Effector memory CD4-positive, alpha-beta T cell (primary cell): ENCODE results near the gene CD207.

Experiments used
- DNase-seq, 3 donors: peaks; one replicate each; pipeline ENCODE4 v3.0.0-alpha.2; 2020
- H3K27ac ChIP-seq: 2 replicates; pipeline ENCODE4 v1.7.0; 2013; ENCODE audit warnings: mild to moderate bottlenecking, low read length, moderate library complexity; ENCODE audit not compliant: insufficient read depth, poor library complexity, severe bottlenecking
- H3K27me3 ChIP-seq: replicated peaks from 2 replicates; pipeline ENCODE4 v1.7.0; 2013; ENCODE audit warnings: mild to moderate bottlenecking, low read length; ENCODE audit not compliant: insufficient read depth, control insufficient read depth, poor library complexity, severe bottlenecking
- H3K36me3 ChIP-seq: 2 replicates; pipeline ENCODE4 v1.7.0; 2013; ENCODE audit warnings: mild to moderate bottlenecking, low read length, moderate library complexity; ENCODE audit not compliant: control insufficient read depth, insufficient read depth
- H3K4me1 ChIP-seq: 2 replicates; pipeline ENCODE4 v1.7.0; 2013; ENCODE audit warnings: low read length, mild to moderate bottlenecking; ENCODE audit not compliant: control insufficient read depth, insufficient read depth, poor library complexity, severe bottlenecking
- H3K4me3 ChIP-seq: 2 replicates; pipeline ENCODE4 v1.7.0; 2013; ENCODE audit warnings: low read length, low read depth, mild to moderate bottlenecking; ENCODE audit not compliant: insufficient read depth, poor library complexity, severe bottlenecking
- H3K9me3 ChIP-seq: 2 replicates; pipeline ENCODE4 v1.7.0; 2013; ENCODE audit warnings: mild to moderate bottlenecking, low read length, moderate library complexity; ENCODE audit not compliant: control insufficient read depth

The CD207 gene

DNA sequence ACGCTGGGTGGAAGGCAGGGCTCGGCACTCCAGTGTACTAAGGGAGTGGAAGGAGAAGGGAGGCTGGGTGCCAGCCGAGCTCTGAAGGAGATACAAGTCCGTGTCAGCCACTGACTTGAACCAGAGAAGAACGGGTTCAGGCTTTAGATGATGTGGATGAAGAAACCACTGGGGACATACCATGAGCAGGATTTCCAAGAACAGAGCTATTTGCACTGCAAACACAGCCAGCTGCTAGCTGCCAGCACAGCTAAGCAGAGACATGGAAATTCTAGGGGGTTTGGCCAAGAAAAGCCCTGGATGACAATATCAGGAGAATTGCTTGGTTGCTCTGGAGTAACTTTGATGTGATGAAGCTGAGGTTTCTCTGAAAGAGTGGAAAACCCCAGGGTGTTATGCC lies 5.2 kb downstream of the CD207 start:
- H3K27ac ChIP-seq = no peak overlapping the region
- no peaks in the 10 kb centered on the region for H3K36me3 ChIP-seq
- no peaks in the 10 kb centered on the region for H3K4me1 ChIP-seq
- DNase-seq = no peak
- no peak overlapping the region for H3K4me3 ChIP-seq
- H3K9me3 ChIP-seq = no peaks in the 10 kb centered on the region
- no peaks in the 10 kb centered on the region for H3K27me3 ChIP-seq

DNA sequence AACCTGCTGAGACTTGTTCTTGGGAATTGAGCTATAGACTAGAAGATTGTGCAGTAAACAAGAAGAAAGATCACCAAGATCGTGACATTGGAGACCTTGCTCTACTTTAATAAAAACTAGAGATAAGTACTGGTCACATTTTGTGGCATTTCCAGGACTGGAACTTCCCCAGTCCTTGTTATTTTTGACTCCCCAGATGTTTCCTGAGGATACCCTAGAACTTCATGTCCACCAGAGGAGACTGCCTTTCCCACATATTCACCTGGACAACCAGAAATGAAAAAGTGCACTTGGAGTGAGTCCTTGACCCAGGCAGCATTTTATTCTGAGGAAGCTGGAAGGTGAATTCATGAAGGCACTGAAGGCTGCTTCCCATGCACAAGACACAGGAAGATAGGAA lies 5.7 kb downstream of the CD207 start:
- Histone ChIP-seq H3K4me3 (no peak overlapping the region), H3K27me3 (no peaks in the 10 kb centered on the region), H3K9me3 (no peaks in the 10 kb centered on the region), H3K36me3 (no peaks in the 10 kb centered on the region), H3K4me1 (no peaks in the 10 kb centered on the region), H3K27ac (no peak overlapping the region)
- DNase-seq = no peak

DNA sequence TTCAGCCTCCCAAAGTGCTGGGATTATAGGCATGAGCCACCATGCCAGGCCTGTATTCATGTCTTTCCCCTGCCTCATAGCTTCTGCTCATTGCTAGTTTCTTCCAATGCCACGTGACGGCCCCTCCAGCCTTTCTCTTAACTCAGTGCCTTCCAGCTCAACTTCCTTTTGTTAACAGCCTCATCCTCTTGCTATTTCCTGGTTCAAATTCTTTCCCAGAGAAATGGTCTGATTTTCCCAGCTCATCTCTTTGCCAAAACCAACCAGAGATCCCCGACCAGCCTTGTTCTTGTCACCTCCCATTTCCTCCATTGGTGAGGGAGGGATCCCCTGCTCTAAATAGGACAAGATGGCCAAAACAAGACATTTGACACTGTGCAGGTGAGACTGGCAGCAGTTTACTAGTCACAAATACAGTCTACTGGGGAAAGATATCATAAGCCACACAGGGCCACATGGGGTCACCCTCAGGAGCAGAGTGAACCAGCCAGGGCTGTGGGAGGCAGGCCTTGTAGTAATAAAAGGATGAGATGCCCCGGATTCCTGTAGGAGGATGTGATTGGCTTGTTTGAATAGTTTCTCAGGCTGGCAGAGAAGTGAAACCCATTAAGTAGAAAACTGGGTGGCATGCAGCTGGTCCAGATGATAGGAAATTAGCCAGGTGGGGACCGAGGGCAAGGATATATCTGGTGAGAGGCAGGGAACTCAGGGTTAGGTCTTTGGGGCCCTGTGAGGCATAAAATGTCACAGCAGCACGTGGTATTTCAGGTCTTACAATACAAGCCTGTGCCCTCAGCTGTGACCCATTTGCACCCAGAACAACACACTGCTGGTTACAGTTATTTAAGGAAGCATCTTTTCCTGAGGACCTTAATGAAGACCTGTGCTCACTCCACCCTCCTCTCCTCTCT lies 6.4 kb downstream of the CD207 start:
- H3K27me3 ChIP-seq = no peaks in the 10 kb centered on the region

DNA sequence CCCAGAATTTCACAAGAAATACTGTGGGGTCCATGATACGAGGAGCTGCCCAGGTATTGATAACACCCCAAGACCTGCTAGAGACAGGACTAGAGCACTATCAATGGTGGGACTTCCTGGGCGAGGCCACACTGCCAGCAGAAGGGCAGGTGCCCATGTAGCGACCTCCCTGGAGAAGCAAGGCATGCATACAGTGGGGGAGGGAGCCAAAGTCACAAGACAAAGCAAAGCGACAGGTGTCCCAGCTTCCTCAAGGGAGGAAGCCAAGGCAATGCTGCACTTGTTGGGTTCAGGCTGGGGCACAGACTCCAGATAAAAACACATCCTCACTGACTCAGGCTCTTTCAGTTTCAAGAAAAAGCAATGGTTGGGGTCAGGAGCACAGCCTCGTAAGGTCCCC lies 7.5 kb downstream of the CD207 start:
- no peaks in the 10 kb centered on the region for H3K36me3 ChIP-seq
- H3K4me3 ChIP-seq = no peak overlapping the region
- no peak for DNase-seq
- H3K4me1 ChIP-seq = no peaks in the 10 kb centered on the region
- no peaks in the 10 kb centered on the region for H3K9me3 ChIP-seq
- no peaks in the 10 kb centered on the region for H3K27me3 ChIP-seq
- H3K27ac ChIP-seq = no peak overlapping the region

More for the DNA sequence above, 6.4 kb downstream of the CD207 start:
- H3K36me3 ChIP-seq = no peaks in the 10 kb centered on the region
- no peak overlapping the region for H3K27ac ChIP-seq
- H3K4me3 ChIP-seq = no peak overlapping the region
- no peaks in the 10 kb centered on the region for H3K9me3 ChIP-seq
- H3K4me1 ChIP-seq = no peaks in the 10 kb centered on the region
- no peak for DNase-seq

DNA sequence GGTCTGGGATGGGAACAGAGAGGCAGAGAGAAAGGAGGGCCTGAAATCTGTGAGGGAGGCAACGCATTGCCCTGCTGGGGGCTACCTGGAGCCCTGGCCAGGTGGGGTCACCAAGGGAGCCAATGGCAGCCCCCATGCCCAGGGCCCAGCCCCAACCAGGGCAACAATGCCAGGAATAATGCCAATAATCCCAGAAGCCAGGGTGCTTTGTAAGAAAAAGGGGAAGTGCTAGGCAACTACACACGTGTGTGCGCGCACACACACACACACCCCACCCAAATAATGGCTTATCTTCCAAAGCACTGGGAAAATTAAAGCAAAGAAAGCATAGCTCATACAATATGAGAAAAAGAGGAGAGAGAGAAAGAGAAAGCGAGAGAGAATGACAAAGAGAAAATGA lies 8.2 kb downstream of the CD207 start:
- Histone ChIP-seq H3K27ac (no peak overlapping the region), H3K27me3 (no peaks in the 10 kb centered on the region), H3K36me3 (no peaks in the 10 kb centered on the region), H3K4me1 (peaks cover 3% of the 10 kb centered on the region), H3K4me3 (no peak overlapping the region), H3K9me3 (no peaks in the 10 kb centered on the region)
- no peak for DNase-seq

- Histone ChIP-seq H3K4me3 (no peak overlapping the region), H3K4me1 (peaks cover 3% of the 10 kb centered on the region)
- no peak for DNase-seq
These were observed 8.8 kb downstream of the CD207 start for GRCh38 chr2:70826696-70827350.

GRCh38 chr2:70823249-70823648 lies 12.4 kb downstream of the CD207 start:
- no peaks in the 10 kb centered on the region for H3K9me3 ChIP-seq
- H3K4me3 ChIP-seq = no peak overlapping the region
- H3K4me1 ChIP-seq = peaks cover 3% of the 10 kb centered on the region
- H3K27me3 ChIP-seq = no peaks in the 10 kb centered on the region
- no peaks in the 10 kb centered on the region for H3K36me3 ChIP-seq
- DNase-seq = no peak
- H3K27ac ChIP-seq = no peak overlapping the region

More at GRCh38 chr2:70826696-70827350, 8.8 kb downstream of the CD207 start:
- no peaks in the 10 kb centered on the region for H3K36me3 ChIP-seq
- no peaks in the 10 kb centered on the region for H3K9me3 ChIP-seq
- no peaks in the 10 kb centered on the region for H3K27me3 ChIP-seq
- H3K27ac ChIP-seq = no peak overlapping the region

DNA sequence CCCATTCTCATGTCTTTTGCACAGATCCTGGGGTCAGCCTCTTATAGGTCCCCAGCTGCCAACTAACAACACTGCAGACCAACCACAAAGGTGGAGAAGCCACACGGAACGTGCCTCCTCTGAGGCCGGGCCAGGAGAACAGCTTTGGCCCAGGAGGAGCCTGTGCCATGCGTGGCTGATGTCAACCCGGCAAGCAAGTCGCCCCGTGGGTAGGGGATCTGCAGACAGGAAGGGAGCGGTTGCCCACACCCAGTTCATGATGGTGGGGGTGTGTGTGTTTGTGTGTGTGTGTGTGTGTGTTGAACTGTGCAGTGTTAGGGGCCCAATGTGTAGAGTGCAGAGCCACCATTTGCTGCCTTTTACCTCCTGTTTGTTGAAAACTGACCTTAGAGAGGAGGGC lies 12.8 kb downstream of the CD207 start:
- Histone ChIP-seq H3K9me3 (no peaks in the 10 kb centered on the region), H3K4me1 (peaks cover 3% of the 10 kb centered on the region), H3K27ac (no peak overlapping the region), H3K27me3 (no peaks in the 10 kb centered on the region), H3K4me3 (no peak overlapping the region), H3K36me3 (no peaks in the 10 kb centered on the region)
- DNase-seq = no peak

- Histone ChIP-seq H3K4me1 (peaks cover 3% of the 10 kb centered on the region), H3K9me3 (no peaks in the 10 kb centered on the region), H3K27me3 (no peaks in the 10 kb centered on the region), H3K36me3 (no peaks in the 10 kb centered on the region), H3K27ac (no peak within 1 kb of the TSS), H3K4me3 (no peak within 1 kb of the TSS)
- DNase-seq = no peak
These were observed 15.1 kb downstream of the CD207 start, which contains the start of gene CLEC4F for GRCh38 chr2:70820499-70820898. Gene CLEC4F, minus strand, starts transcription at chr2:70820599. Its CDS starts 76 bp downstream, at chr2:70820523.

- no peak for DNase-seq
- H3K4me3 ChIP-seq = no peak overlapping the region
- H3K9me3 ChIP-seq = no peaks in the 10 kb centered on the region
- H3K4me1 ChIP-seq = no peaks in the 10 kb centered on the region
- H3K36me3 ChIP-seq = no peaks in the 10 kb centered on the region
- H3K27me3 ChIP-seq = no peaks in the 10 kb centered on the region
- H3K27ac ChIP-seq = no peak overlapping the region
These were observed 18.2 kb downstream of the CD207 start for GRCh38 chr2:70817284-70817954.
